Adrenal gland (tissue), 12 donors: ENCODE measurements around the gene EPHA6. TPM values are rescaled to one million over a fixed set of nuclear protein-coding genes. Genes with fewer than 3 reads are reported as not detected.
"Not testable (repeated sequence)": the region's sequence is repeated elsewhere in the genome, so short reads cannot be mapped to it uniquely, and the experiment has no call there.

Experiments
- DNase-seq, 7 donors: peaks; one replicate each; pipeline ENCODE4 v3.0.0-alpha.2; 2019 to 2020
- H3K27ac ChIP-seq, 5 donors: fragments of 200-600 bp; sonication (generic) in 4 of 5; 1 replicate in 3 of 5; 2 replicates in 2 of 5; pipeline versions ENCODE4 v1.5.1 to v1.8.0; 2016 to 2020; ENCODE audit warnings: mild to moderate bottlenecking in 1 of 5
- H3K27me3 ChIP-seq: fragments of 200-600 bp; 2 replicates; pipeline ENCODE4 v1.8.0; 2021
- H3K36me3 ChIP-seq, 2 donors: fragments of 200-600 bp; replicated peaks in 1 of 2; 1 replicate in 1 of 2; 2 replicates in 1 of 2; pipeline versions ENCODE4 v1.5.1 to v1.8.0; 2018 to 2022
- H3K4me1 ChIP-seq, 2 donors: fragments of 200-600 bp; replicated peaks in 1 of 2; 1 replicate in 1 of 2; 2 replicates in 1 of 2; pipeline versions ENCODE4 v1.5.1 to v1.8.0; 2018 to 2021
- H3K4me3 ChIP-seq, 4 donors: fragments of 200-600 bp; sonication (generic) in 3 of 4; one replicate each; pipeline ENCODE4 v1.5.1; 2016 to 2018
- H3K9me3 ChIP-seq, 3 donors: fragments of 200-600 bp; sonication (generic) in 1 of 3; replicated peaks in 1 of 3; 1 replicate in 2 of 3; 2 replicates in 1 of 3; pipeline versions ENCODE4 v1.5.1 to v1.8.0; 2016 to 2021
- POLR2A ChIP-seq, 2 donors: fragments of 450-650 bp; IDR thresholded peaks; one replicate each; pipeline ENCODE4 v1.6.1; 2017; ENCODE audit warnings: antibody characterized with exemption in 2 of 2, mild to moderate bottlenecking in 2 of 2, moderate library complexity in 1 of 2
- WGBS, 4 donors: extraction: QIAGEN DNeasy Blood & Tissue Kit in 2 of 4; methylation state at CpG; one replicate each; pipeline versions ENCODE4 v1.1.5 to v1.1.7; 2013 to 2017; 5-methylcytosine and 5-hydroxymethylcytosine counted together
- intact Hi-C, 2 donors: fragments of 100-400 bp; cut with DNase I; formaldehyde crosslinking; loops; one replicate each; pipeline versions ENCODE4 v1.14.1 to v1.15.0; 2022 to 2023
- polyA plus RNA-seq, 3 donors: library from polyadenylated mRNA; stranded (reverse); fragments of 200-250 nt in 2 of 3; fragments of 350-450 nt in 1 of 3; fragmentation: Illumina TruSeq in 1 of 3; extraction: RNeasy Lipid Tissue Mini Kit (QIAGEN cat#74804) in 1 of 3; gene quantifications; one replicate each; pipeline ENCODE4 v1.2.3, GENCODE V29; 2013 to 2014
- total RNA-seq, 9 donors: library from RNA; depleted of rRNA in 4 of 9; stranded (reverse); fragments of >200 nt in 4 of 9; fragments of 120-200 nt in 1 of 9; fragmentation: NEBNext Ultra II Directional in 1 of 9; extraction: Animal tissue kit (Norgen Biotek cat#: 25700) in 1 of 9; gene quantifications; one replicate each; pipeline versions ENCODE4 v1.1.0 to v1.2.4, GENCODE V29; 2013 to 2023
- TF ChIP-seq, protein P1 (sequence below), 6 experiments: fragments of 450-650 bp in 4 of 6; fragments of 200-600 bp in 2 of 6; sonication (generic) in 1 of 6; IDR thresholded peaks; 1 replicate in 5 of 6; 2 replicates in 1 of 6; pipeline versions ENCODE4 v1.5.1 to v1.8.0; 2016 to 2021; ENCODE audit warnings: antibody characterized with exemption in 6 of 6, mild to moderate bottlenecking in 2 of 6, moderate library complexity in 1 of 6
- donor health status: healthy with polysubstance abuse.
- donor health status: Bipolar disorder and iron deficiency.
- donor health status: DM: yes; HTN: yes; CAD: no.
- donor health status: DM: no; HTN: no; CAD: no.
- donor health status: DM: no; HTN: no; CAD: no.
- donor health status: DM: yes; HTN: yes; CAD: no.

Gene EPHA6
- total and polyA plus RNA-seq, 12 donors, result 0.07 to 2.1 (median 0.07) TPM; not detected in 9

GRCh38 chr3:97613139-97613538 is 798.7 kb downstream of the EPHA6 start:
- Histone ChIP-seq H3K4me3 (no peak overlapping the region), H3K27ac (no peak overlapping the region), H3K9me3 (no peaks in the 10 kb centered on the region), H3K4me1 (no peaks in the 10 kb centered on the region), H3K27me3 (no peaks in the 10 kb centered on the region), H3K36me3 (no peaks in the 10 kb centered on the region)
- 56 to 70% (median 64%) methylated on average over 2 of the region's 2 CpGs for WGBS, 4 donors
- intact Hi-C loops, result no loop called here
- no peak for DNase-seq
- TF ChIP-seq, protein P1, sequence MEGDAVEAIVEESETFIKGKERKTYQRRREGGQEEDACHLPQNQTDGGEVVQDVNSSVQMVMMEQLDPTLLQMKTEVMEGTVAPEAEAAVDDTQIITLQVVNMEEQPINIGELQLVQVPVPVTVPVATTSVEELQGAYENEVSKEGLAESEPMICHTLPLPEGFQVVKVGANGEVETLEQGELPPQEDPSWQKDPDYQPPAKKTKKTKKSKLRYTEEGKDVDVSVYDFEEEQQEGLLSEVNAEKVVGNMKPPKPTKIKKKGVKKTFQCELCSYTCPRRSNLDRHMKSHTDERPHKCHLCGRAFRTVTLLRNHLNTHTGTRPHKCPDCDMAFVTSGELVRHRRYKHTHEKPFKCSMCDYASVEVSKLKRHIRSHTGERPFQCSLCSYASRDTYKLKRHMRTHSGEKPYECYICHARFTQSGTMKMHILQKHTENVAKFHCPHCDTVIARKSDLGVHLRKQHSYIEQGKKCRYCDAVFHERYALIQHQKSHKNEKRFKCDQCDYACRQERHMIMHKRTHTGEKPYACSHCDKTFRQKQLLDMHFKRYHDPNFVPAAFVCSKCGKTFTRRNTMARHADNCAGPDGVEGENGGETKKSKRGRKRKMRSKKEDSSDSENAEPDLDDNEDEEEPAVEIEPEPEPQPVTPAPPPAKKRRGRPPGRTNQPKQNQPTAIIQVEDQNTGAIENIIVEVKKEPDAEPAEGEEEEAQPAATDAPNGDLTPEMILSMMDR (IDR thresholded peaks at IDR 0.05), result no peak
- no peak for TF ChIP-seq POLR2A (IDR thresholded peaks at IDR 0.05)

GRCh38 chr3:97620514-97620913 is 806.1 kb downstream of the EPHA6 start:
- H3K36me3 ChIP-seq, intact Hi-C loops, H3K4me3 ChIP-seq, H3K4me1 ChIP-seq, DNase-seq, H3K27me3 ChIP-seq, H3K27ac ChIP-seq, H3K9me3 ChIP-seq: not testable (repeated sequence)
- 78 to 84% (median 81%) methylated on average over 1 of the region's 1 CpG for WGBS, 4 donors

DNA sequence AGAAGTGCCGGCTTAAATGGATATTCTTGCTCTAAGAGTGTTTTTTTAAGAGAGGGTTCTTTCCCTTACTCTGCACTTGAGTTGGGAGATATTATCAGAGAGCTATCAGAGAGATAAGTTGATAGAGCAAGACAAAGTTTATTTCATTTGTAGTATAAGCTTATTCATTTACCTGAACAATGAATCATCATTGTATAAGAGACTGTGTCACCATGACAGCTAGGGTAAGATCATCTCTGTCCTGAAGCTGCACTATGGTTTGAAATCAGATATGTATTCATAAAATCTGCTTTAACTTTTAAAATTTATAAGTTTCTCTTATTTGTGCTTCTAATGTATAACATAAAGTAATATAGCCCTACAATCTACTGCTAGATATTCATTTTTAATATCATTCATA is 822.1 kb downstream of the EPHA6 start:
- Histone ChIP-seq H3K27ac (no peak overlapping the region), H3K36me3 (no peaks in the 10 kb centered on the region), H3K27me3 (no peaks in the 10 kb centered on the region), H3K4me3 (no peak overlapping the region), H3K9me3 (no peaks in the 10 kb centered on the region), H3K4me1 (no peaks in the 10 kb centered on the region)
- no peak for DNase-seq
- TF ChIP-seq, protein P1 (IDR thresholded peaks at IDR 0.05), result no peak
- no peak for TF ChIP-seq POLR2A (IDR thresholded peaks at IDR 0.05)
- 33 to 50% (median 40%) methylated on average over 1 of the region's 1 CpG for WGBS, 4 donors
- intact Hi-C loops, result no loop called here

GRCh38 chr3:97646932-97647331 is 832.5 kb downstream of the EPHA6 start:
- intact Hi-C loops, result no loop called here
- TF ChIP-seq POLR2A (IDR thresholded peaks at IDR 0.05), result no peak
- TF ChIP-seq, protein P1 (IDR thresholded peaks at IDR 0.05), result no peak
- WGBS, 4 donors, result 88 to 94% (median 91%) methylated on average over 1 of the region's 1 CpG
- Histone ChIP-seq H3K4me1 (no peaks in the 10 kb centered on the region), H3K27ac (no peak overlapping the region), H3K4me3 (no peak overlapping the region), H3K36me3 (no peaks in the 10 kb centered on the region), H3K27me3 (no peaks in the 10 kb centered on the region), H3K9me3 (no peaks in the 10 kb centered on the region)
- no peak for DNase-seq

- 79 to 94% (median 85%) methylated on average over 1 of the region's 1 CpG for WGBS, 4 donors
Measured at GRCh38 chr3:97647441-97647982, 833.1 kb downstream of the EPHA6 start.

More at GRCh38 chr3:97647441-97647982, 833.1 kb downstream of the EPHA6 start:
- DNase-seq, result no peak
- no peak overlapping the region for H3K4me3 ChIP-seq
- no peak overlapping the region for H3K27ac ChIP-seq
- H3K9me3 ChIP-seq, result no peaks in the 10 kb centered on the region
- no peaks in the 10 kb centered on the region for H3K36me3 ChIP-seq
- intact Hi-C loops, result no loop called here
- H3K27me3 ChIP-seq, result no peaks in the 10 kb centered on the region
- H3K4me1 ChIP-seq, result no peaks in the 10 kb centered on the region
- TF ChIP-seq, protein P1 (IDR thresholded peaks at IDR 0.05), result no peak
- no peak for TF ChIP-seq POLR2A (IDR thresholded peaks at IDR 0.05)
